NCI-H2081 (cell line): ENCODE measurements around the gene FAM229A.
"Not testable (repeated sequence)": the region's sequence is repeated elsewhere in the genome, so short reads cannot be mapped to it uniquely, and the experiment has no call there.

Source experiments
- DNase-seq, 2 experiments: peaks; one replicate each; lab custom pipeline; 2025; lab: John Stamatoyannopoulos, UW

FAM229A gene, protein sequence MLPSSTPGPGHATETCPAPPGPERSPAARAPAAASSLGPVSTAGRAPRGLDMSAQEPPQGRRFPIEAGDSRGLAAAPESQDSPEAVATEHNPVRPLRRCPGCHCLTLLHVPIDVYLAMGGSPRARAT

GRCh38 chr1:32362474-32363313, at the start of gene FAM229A, which contains the start of gene TSSK3:
Gene FAM229A, minus strand, starts transcription at chr1:32362485. Its CDS starts 394 bp downstream, at chr1:32362091.
Gene TSSK3, plus strand, starts transcription at chr1:32362539. Its CDS starts 163 bp downstream, at chr1:32362702.
- DNase-seq: no peak

- DNase-seq: no peak
Observed at GRCh38 chr1:32411261-32411660, 49.0 kb upstream of the FAM229A start.

GRCh38 chr1:32406629-32407111, 44.4 kb upstream of the FAM229A start:
- no peak for DNase-seq

DNA sequence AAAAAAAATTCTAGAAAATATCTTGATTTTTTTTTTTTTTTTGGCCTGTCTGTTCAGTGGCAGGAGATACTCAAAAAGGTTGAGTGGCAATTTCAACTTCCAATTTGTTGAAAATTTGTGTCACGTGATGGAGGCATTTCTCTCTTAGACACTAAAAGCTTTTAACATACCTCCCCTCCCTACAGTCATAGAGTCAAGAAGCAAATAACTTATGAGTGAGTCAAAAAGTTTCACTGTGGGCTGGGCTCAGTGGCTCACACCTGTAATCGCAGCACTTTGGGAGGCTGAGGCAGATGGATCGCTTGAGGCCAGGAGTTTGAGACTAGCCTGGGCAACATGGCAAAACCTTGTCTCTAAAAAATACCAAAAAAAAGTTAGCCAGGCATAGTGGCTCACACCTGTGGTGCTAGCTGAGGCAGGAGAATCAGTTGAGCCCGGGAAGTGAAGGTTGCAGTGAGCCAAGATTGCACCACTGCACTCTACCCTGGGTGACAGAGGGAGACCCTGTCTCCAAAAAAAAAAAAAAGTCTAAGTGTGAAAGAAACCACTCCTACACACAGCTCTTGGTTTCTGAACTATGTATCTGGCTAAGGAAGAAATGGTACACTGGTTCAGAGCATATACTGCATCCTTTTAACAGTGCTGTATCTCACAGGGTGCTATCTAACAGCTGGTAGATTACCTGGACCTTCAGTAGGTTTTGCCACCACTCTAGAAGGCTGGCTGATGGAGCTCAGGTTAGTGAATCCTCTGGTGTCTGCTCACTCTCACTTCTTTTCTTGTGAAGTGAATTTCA, 43.6 kb upstream of the FAM229A start:
- no peak for DNase-seq

- no peak for DNase-seq
Observed at GRCh38 chr1:32404946-32405345, 42.7 kb upstream of the FAM229A start.

- peak; percentile 81 to 87 for DNase-seq
Observed at GRCh38 chr1:32400876-32401631, 38.8 kb upstream of the FAM229A start.

GRCh38 chr1:32399843-32400242, 37.6 kb upstream of the FAM229A start:
- DNase-seq: no peak

DNA sequence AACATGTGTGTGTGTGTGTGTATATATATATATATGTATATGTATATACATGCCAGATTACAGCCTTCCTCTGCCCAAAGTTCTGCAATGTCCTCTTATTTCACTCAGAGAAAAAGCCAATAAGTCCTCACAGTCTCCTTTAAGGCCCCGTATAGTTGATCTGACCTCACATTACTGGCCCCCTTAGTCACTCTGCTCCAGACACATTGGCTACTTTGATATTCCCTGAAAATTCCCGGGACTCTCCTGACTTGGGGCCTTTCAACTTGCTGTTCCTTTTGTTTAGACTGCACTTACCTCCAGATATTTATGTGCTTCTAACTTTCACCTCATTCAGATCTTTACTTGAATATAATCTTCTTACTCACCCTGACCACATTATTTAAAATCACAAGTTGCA, 36.1 kb upstream of the FAM229A start:
- no peak for DNase-seq

- not testable (repeated sequence) for DNase-seq
Observed at GRCh38 chr1:32396524-32396923, 34.2 kb upstream of the FAM229A start.

GRCh38 chr1:32394890-32395432, 32.7 kb upstream of the FAM229A start:
- peak; percentile 8 to 49 for DNase-seq

DNA sequence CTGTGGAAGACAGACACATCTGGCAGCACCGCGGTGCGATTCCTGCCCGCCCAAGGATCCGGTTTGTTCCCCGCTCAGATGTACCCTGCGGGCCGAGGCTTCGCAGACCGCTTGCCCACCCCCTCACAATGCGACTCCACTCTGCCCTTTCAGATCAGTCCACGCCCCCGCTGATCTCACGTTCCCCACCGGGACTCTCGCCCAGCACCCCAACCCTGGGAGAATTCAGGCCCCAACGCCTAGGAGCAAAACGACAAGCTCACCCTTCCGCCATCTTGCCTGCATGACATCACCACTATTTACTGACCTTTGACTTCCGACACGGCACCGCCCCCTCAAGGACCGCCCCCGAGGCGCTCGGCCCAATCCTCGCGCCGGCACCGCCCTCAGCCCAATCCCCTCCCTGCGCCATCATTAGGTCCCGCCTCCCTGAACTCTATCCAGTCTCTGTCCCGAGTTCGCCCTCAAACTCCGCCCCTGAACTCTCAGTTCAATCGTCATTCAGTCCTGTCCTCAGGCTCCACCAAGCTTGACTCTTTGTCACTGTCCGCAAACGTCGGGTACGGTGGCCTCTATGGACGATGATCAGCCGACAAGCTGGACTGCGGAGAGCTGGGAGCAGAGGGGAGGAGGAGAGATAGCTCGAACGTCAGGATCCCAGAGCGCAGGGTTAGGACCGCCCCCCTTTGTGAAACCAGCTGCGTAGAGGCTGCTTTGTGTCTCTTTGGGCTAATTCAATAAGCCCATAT, 32.0 kb upstream of the FAM229A start, which contains the start of gene BSDC1:
Gene BSDC1 (minus strand): TSS at position 301 of the 749 bp plus-strand sequence. CDS start 27 bp downstream, at position 274.
- peak; percentile 99 to 100 for DNase-seq

GRCh38 chr1:32393832-32394140, 31.5 kb upstream of the FAM229A start:
- peak in 1 of 2 experiments; percentile 43 for DNase-seq

- DNase-seq: no peak
Observed at GRCh38 chr1:32393136-32393535, 30.9 kb upstream of the FAM229A start.

GRCh38 chr1:32392325-32392724, 30.0 kb upstream of the FAM229A start:
- DNase-seq: no peak

GRCh38 chr1:32390904-32391870, 28.9 kb upstream of the FAM229A start:
- no peak for DNase-seq

GRCh38 chr1:32388641-32389040, 26.4 kb upstream of the FAM229A start:
- no peak for DNase-seq

GRCh38 chr1:32386676-32387392, 24.5 kb upstream of the FAM229A start:
- DNase-seq: no peak

- no peak for DNase-seq
Observed at GRCh38 chr1:32380057-32380456, 17.8 kb upstream of the FAM229A start.
